Measurements from ENCODE around the gene MTMR3. TPM values are rescaled to one million over a fixed set of nuclear protein-coding genes. Genes with fewer than 3 reads are reported as not detected.

The MTMR3 gene
- polyA plus RNA-seq, 4 donors = 30.3 to 55.3 (median 38.5) TPM

DNA sequence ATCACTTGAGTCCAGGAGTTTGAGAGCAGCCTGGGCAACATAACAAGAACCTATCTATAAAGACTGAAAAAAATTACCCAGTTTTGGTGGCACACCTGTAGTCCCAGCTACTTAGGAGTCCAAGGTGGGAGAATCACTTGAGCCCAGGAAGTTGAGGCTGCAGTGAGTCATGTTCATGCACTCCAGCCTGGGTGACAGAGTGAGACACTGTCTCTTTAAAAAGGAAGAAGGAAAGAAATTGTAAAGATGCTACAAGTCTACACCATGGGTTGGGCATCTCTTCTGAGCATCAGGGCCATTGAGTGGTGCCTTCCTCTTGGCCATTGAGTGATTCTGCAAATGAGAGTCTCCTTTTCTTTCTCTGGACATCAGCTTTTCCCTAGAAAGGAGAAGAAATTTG, 15.7 kb upstream of the MTMR3 start:
- no peak for DNase-seq (ENCODE audit: low read depth in 4 of 4, low spot score in 2 of 4)

DNA sequence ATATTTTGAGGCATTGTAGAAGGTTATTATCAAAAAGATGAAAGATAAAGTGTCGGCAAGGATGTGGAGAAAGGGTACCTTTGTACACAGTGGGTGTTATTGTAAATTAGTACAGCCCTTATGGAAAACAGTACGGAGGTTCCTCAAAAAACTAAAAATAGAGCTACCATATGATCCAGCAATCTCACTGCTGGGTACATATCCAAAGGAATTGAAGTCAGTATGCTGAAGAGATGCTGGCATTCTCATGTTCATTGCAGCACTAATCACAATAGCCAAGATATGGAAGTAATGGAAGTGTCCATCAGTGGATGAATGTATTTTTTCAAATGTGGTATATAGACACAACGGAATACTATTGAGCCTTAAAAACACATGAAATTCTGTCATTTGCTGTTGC, 15.1 kb upstream of the MTMR3 start:
- DNase-seq (ENCODE audit: low read depth in 4 of 4, low spot score in 2 of 4) = no peak

DNA sequence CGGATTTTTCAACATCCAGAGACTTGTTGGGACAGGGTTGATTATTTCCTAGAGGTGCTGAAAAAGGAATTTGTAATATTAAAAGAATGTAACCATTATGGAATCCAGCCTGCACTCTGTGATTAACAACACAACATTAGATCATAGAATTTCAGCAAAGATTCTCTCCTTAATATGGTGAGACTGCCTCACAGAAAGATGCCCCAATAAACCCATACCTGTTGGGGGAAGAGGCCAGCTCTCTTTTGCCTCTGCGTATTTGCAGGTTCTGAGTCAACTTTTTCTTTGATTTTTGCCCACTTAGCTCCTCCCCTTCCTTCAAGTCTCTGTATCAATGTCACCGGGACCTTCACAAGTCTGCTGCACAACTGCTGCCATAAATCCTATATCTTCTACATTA, 12.4 kb upstream of the MTMR3 start:
- no peak for DNase-seq (ENCODE audit: low read depth in 4 of 4, low spot score in 2 of 4)

DNA sequence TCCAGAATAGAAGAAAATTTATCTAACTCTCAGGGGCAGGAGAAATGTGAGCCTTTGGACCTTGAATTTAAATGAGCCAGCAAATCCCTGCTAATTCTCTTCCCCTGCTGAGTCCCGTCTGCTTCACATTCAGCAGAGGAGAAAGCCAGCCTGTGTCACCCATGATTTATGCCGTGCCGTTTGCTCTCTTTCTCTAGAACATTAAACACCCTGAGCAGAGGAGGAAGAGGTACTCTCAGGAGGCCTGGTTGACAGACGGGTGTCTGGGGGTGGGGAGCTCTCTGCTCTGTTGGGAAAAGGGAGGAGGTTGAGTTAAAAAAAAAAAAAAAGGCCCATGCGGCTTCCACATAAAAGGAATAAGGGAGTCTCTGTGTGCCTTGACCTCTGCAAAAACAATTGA, 11.3 kb upstream of the MTMR3 start:
- DNase-seq (ENCODE audit: low read depth in 4 of 4, low spot score in 2 of 4) = peak; percentile 61 to 84 (median 74)

DNA sequence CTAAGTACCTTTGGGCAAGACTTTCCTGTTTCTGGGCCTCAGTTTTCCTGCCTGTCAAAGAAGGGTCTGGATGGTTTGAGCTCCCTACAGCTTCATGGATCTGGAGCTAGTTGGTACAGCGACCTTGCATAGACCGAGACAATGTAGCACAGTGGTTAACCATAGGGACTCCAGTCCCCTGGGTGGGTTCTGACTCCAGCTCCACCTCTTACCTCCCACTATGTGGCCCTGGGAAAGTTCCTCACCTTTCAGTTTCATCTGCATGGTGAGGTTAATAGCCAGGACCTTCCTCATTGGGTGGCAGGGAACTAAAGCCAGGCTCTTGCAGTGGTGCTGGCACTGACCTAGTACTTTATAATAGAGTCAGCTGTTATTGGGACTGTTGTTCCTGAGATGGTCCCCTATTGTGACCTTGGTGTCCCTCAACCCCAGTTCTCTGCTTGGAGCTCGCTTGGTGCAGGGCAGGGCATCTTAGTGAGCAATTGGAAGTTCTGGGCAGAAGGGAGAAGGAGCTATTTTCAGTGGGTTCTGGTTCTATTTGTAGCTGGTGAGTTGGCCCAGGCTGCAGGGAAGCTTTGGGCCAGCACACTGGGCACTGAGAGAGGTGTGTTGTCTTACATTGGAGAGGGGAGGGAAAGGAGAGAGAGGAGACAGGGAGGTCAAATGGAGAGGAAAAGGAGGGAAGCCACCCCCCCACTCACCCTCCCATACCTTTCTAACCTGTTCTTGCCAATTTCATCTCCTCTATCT, 10.7 kb upstream of the MTMR3 start:
- DNase-seq (ENCODE audit: low read depth in 4 of 4, low spot score in 2 of 4) = no peak

DNA sequence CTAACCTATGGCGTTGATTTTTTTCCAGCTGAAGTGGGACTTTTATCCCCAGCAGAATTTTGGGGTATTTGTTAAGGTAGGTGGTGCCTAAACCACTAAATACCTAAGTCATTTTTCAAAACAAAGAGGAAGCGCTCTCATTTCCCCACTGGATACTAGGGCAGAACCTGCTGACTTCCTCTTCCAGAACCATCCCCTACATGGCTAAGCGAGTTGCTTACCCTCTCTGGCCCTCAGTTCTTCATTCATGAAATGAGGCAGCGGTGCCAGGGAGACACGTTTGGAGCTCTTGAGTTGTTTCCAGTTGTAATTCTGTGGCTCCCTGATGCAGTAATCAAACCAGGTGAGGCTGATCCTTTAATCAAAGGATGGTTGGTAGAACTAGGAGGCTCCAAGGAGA, 10.0 kb upstream of the MTMR3 start:
- no peak for DNase-seq (ENCODE audit: low read depth in 4 of 4, low spot score in 2 of 4)

DNA sequence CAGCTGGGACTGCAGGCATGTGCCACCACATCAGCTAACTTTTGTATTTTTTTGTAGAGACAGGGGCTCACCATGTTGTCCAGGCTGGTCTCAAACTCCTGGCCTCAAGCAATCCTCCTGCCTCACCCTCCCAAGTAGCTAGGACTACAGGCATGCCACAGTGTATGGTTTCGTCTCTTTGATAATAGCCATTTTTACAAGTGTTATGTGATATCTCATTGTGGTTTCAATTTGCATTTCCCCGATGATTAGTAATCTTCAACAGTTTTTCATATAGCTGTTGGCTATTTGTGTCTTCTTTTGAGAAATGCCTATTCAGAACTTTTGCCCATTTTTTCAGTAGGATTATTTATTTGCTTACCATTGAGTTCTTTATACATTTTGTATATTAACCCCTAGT, 9.0 kb upstream of the MTMR3 start:
- no peak for DNase-seq (ENCODE audit: low read depth in 4 of 4, low spot score in 2 of 4)

DNA sequence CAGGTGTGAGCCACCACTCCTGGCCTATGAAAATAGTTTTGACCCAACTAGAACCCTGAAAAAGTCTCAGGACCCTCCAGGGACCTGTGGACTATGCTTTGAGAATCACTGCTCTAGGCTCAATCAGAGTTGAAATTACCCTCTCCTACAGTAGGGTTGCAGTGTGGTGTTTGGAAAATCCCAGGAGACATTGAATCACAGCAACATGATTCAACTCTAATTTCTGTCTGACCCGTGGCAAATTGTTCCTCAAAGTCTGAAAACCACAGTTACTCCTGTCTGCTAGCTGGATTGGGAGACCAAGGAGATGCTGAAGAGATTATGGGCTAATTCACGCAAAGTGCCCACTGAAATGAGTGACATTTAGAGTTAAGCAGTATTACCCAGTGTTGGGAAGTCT, 5.4 kb upstream of the MTMR3 start:
- no peak for DNase-seq (ENCODE audit: low read depth in 4 of 4, low spot score in 2 of 4)

DNA sequence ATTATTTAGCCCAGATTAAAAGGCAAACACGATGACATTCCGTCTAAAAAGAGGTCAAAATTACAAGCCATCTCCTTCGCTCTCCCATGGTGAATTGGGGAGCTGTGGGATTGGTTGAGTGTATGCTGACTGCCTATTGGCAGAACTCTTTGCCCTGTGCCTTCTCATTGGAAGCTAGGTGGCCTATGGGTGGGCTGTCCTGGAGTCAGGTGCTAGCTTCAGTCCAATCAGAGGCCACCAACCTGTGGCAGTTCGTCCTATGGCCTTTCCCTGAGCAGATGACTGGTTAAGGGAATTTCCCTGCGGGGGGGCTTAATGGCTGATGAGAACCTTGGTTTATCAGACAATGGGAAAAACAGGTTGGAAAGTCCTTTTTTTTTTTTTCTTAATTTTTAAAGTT, 3.2 kb upstream of the MTMR3 start:
- no peak for DNase-seq (ENCODE audit: low read depth in 4 of 4, low spot score in 2 of 4)

DNA sequence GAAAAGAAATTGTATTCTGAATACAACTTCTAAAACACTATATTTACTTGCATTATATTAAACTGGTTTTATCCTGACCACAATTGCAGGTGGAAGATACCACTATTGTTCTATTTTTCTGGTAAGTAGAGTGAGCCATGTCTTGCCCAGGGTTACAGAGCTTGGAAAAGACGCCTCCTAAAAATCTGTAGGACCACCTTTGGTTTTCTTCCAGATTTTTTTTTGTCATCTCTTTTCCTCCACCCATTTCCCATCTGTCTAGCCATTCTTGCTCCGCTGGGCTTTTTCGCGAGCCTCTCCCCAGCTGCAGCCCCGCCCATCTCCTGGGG, 294 bp upstream of the MTMR3 start:
- DNase-seq (ENCODE audit: low read depth in 4 of 4, low spot score in 2 of 4) = no peak

DNA sequence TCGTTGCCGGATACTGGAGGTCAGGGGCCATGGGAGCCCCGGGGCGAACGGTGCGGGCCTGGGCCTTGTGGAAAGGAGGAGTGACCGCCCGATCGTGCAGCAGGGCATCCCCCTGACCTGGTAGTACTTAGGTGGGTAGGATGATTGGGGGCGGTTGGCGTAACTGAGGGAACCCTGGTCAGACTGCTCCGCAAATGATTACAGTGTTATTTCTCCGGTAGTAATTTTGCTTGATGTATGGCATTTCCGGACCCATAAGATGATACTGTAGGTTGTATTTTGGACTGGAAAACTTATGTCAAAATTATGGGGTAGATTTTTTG, 762 bp downstream of the MTMR3 start:
- DNase-seq (ENCODE audit: low read depth in 4 of 4, low spot score in 2 of 4) = peak in 2 of 4 donors; percentile 11 to 18

DNA sequence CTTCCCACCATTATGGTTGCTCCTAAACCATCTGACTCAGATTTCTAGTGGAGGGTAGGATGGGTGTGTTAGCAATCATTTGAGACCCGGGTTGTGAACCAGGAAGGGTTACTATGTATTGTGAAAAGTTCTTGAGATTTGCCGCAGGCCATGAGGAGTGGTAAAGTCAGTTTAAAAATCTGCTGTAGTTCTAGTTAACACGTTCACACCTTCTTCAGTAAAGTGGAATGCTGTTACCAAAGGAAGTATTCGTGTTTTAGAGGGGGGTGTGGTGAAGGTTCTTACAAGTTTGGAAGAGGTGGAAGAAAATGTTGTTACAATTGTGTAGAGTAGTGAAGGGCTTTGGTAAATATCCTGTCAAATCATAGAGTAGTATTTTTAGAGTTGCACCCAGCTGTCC, 2.6 kb downstream of the MTMR3 start:
- no peak for DNase-seq (ENCODE audit: low read depth in 4 of 4, low spot score in 2 of 4)

DNA sequence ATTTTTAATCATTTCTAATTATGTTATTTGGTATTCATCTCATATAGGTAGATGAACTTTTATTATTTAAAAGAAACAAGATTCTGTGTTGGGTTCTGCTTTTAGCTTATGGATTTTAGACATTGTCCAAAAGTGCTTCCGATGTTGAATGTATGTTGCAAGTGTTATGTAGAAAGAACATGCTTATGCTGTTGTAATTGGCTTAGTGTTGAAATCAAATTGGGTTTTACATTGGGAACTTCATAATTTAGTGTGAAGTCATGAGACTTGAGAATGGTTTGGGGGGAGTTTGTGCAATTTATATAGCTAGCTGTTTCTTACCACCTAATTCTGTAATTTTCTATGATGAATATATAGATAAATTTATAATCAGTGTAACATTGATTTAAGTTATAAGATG, 3.6 kb downstream of the MTMR3 start:
- DNase-seq (ENCODE audit: low read depth in 4 of 4, low spot score in 2 of 4) = no peak

DNA sequence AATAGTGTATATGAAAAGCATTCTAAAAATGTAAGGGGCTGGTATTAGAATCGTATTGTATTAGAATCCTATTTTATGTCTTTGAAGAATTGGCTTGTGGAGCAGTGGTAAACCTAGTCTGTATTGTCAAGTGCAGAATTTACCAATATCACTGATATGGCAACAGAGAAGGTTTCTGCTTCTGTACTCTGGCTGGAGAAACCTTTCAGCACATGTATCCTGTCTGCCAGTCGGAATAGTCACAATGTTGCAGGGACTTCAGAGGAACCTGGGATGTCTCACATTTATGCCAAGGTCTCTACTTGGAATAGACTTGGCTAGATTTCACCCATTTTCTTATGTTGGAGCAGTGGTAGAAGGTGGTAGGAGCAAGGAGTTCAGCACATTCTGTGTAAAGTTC, 4.4 kb downstream of the MTMR3 start:
- DNase-seq (ENCODE audit: low read depth in 4 of 4, low spot score in 2 of 4) = no peak

DNA sequence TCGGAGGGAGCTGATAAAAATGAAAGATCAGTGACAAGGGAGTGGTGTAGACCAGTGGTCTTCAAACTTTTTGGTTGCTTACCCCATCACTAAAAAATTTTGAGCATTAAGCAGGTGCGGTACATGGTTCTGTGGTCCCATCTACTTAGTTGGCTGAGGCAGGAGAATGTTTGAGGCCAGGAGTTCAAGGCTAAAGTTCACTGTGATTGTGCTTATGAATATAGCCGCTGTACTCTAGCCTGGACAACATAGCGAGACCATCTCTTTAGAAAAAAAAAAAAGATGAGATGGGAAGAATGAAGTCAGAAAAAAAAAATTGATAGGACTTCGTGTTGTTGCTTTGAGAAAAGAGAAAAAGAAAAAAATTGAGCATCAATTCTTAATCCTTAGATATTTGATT, 7.8 kb downstream of the MTMR3 start:
- no peak for DNase-seq (ENCODE audit: low read depth in 4 of 4, low spot score in 2 of 4)

DNA sequence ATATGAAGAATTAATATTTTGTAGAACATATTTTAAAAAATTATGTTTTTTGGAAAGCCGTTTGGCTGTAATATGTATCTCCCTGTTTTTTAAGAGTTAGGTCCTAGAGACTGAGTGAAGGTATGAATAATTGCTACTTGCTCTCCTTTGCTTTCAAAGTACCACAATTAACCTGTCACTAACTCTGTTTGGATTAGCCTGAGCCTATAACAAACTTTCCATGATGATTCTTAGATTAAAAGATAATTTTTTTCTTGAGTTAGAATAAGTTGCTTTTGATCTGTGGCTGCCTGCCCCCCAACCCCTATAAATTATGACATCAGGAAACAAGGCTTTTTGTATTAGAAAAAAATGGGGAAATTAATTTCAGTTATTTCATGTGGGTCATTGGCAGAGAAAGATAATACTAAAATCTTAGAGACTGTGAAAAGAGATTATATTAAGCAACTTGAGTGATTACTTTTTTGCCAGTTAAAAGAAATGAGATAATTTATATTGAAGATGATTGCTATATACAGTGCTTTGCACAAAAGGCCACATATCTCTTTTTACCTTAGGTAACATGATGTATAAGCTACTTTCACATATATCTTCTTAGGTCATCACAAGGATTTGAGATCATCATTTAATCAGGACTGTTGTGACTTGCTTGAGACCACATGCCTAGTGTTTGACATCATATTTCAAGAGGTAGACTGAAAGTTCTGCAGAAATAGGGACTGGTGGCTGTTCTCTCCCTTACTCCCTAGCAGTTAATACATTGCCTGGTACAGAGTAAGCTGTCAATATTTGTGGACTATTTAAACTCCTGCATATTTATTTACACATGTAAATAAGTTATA, 9.6 kb downstream of the MTMR3 start:
- DNase-seq (ENCODE audit: low read depth in 4 of 4, low spot score in 2 of 4) = no peak

DNA sequence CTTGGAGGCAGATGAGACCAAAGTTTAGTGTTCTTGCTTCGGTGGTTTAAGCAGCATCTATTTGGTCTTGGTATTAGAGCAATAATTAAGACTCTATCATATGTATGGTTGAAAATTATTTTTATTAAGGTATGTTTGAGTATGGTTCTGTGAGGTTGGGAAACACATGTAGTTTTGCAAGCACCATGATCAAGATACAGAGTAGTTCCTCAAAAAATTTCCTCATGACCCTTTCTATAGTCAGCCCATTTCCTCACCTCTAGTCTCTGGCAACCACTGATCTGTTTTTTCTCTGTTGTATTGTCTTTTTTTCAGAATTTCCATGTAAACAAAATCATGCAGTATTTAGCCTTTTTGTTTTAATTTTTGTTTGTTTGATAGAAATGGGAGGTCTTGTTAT, 18.4 kb downstream of the MTMR3 start:
- no peak for DNase-seq (ENCODE audit: low read depth in 4 of 4, low spot score in 2 of 4)

DNA sequence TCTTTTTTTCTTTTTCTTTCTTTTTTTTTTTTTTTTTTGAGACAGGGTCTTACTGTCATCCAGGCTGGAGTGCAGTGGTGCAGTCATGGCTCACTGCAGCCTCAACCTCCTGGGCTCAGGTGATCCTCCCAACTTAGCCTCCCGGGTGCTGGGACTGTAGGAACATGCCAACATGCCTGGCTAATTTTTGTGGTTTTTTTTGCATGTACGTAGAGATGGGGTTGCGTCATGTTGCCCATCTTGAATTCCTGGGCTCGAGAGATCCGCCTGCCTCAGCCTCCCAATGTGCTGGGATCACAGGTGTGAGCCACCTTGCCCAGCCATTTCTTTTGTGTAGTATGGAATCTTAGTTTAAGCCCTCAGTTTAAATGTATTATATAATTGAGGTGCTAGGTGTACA, 20.4 kb downstream of the MTMR3 start:
- no peak for DNase-seq (ENCODE audit: low read depth in 4 of 4, low spot score in 2 of 4)

DNA sequence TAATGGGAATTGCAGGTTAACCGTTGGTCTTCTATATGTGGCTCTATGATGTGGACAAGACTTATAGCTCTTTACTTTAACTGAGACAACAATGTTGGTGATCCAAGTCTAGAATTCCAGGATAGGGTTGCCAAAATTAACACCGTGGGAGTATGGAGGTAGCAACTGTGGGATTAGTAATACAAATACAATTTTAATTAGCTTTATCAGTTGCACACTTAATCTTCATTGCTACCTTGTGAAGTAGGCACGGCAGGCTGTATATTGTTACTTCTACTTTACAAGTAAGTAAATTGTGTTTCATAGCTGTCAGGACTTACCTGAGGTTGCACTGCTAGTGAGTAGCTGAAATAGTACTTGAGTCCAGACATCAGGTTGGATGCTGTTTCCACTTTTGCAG, 21.0 kb downstream of the MTMR3 start:
- DNase-seq (ENCODE audit: low read depth in 4 of 4, low spot score in 2 of 4) = no peak

DNA sequence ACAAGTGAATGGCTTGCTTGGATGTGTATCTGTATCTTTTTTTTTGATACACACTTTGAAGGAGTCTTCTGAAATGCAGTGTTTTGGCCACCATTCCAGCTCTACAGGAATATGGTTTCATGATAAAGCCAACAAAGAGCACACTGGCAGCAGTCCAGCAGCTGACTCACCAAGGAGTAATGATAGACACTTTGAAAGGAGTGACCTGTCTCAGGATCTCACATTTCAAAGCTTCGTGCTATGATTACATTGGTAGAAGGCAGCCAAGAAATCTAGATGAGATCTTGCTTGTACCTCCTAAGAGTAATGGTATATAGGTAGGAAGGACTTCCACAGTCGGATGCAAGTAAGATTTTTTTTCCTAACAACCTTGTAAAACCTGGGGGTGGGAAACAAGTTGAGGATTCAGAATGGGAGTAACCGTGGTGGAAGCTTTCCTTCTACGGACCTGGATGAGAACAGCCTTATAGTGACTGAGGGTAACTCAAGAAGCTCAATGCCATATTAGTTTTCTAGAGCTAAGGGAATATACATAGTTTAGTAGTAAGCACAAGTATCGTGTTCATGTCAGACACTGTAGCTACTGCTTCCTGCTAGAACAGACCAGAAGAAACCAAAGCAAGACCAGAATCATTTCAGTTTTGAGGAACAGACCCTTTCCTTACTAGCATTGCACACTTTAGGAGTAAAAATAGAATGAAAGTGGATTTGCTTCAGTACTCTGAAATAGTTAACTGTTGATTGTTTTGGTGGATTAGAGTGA, 25.0 kb downstream of the MTMR3 start:
- peak; percentile 26 to 56 (median 36) for DNase-seq (ENCODE audit: low read depth in 4 of 4, low spot score in 2 of 4)

DNA sequence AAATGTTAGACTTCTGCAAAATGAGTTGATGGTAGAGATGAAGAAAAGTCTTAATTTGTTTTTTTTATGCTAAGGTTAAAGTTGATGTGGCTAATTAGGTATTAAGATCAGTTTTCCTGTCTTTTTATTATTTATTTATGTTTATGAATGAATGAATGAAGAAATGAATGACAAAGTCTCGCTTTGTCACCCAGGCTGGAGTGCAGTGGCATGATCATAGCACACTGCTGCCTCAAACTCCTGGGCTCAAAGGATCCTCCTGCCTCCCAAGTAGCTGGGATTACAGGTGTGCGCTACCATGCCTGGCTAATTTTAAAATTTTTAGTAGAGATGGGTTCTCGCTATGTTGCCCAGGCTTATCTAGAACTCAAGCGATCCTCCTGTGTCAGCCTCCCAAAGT, 29.2 kb downstream of the MTMR3 start:
- DNase-seq (ENCODE audit: low read depth in 4 of 4, low spot score in 2 of 4) = no peak
